Hepatic stellate cell (primary cell): Measurements from ENCODE around the gene RNF123.
A peak's percentile ranks its signal among the peaks of the same experiment; 100 is the strongest.

ENCODE experiments used
- DNase-seq: peaks from one replicate; pipeline ENCODE4 v3.0.0; 2011; ENCODE audit warnings: low spot score

The RNF123 gene

DNA sequence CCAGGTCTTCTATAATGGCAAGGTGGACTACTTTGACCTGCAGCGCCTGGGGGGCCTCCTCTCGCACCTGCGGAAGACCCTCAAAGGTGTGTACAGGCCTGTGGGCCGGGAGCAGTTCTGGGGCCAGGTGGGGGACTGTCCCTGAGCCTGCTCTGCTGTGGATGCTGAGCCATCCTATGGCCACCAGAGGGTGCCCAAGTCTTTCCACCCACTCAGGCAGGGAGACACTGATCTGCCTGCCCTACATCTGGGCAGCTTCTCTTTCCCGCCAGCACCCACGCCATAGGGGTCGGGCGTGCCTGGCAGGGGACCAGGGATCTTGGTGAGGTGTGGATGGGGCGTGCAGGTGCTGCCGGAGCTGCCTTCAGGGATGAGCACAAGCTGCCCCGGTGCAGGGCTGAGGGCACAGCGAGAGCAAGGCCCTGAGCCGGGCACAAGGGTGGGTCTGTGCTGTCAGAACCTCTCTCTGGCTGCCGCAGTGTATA, 14.1 kb downstream of the RNF123 start:
- peak; percentile 89 for DNase-seq

DNA sequence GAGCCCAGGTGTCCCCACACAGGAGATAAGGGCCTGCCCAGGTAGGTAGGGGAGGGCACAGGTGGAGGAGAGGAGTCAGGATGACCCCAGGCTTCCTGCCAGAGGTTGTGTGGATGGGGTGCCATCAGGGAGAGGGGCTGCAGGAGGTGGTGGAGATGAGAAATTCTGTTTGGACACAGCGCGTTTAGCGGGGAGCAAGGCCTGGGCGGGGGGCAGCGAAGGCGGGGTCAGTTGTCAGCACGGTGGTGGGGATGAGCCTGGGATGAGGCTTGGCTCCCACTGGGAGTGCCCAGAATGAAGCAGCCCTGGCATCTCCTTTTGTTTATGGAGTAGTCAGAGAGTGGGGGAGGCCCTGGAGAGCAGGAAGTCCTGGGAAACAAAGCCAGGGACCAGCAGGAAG, 14.6 kb downstream of the RNF123 start:
- DNase-seq = no peak

DNA sequence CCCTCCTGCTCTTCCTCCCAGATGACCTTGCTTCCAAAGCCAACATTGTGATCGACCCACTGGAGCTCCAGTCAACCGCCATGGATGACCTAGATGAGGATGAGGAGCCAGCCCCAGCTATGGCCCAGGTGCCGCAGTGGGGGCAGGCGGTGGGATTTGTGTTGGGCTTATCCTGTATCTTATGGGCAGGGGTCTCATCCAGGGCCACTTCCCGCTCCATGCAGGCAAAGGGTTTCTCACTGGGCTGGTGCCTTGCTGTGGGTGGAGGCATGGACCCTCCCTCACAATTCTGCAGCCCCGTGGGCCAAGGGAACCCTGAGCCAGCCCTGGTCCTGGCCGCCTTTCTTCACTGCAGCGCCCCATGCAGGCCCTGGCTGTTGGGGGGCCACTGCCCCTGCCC, 15.3 kb downstream of the RNF123 start:
- DNase-seq = no peak

DNA sequence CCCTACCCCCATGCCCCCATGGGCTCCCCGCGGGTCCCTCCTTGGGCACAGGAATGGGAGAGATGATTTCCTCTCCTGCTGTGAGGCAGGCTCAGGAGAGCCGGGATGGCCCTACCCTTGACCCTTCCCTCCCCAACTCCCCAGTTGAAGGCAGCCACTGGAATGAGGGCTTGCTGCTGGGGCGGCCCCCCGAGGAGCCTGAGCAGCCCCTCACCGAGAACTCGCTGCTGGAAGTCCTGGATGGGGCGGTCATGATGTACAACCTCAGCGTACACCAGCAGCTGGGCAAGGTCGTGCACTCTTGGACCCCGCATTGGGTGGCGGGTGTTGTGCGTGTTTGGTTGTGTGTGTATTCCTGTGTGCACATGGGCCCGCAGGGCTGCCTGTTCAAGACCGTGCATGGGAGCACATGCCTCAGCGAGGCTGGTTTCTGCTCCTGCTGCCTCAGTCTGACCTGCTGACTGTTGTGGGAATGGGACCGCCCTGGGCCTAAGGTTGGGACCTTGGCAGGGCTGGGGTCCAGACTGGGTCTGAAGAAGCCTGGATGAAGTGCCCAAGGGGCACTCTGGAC, 16.1 kb downstream of the RNF123 start:
- DNase-seq = no peak

GRCh38 chr3:49706456-49707112, 17.2 kb downstream of the RNF123 start:
- no peak for DNase-seq

GRCh38 chr3:49707113-49707480, 17.7 kb downstream of the RNF123 start:
- no peak for DNase-seq

- no peak for DNase-seq
Observed at GRCh38 chr3:49709852-49710251, 20.5 kb downstream of the RNF123 start.

- DNase-seq = no peak
Observed at GRCh38 chr3:49711489-49711888, 22.1 kb downstream of the RNF123 start.

GRCh38 chr3:49712166-49712565, 22.8 kb downstream of the RNF123 start:
- DNase-seq = no peak

DNA sequence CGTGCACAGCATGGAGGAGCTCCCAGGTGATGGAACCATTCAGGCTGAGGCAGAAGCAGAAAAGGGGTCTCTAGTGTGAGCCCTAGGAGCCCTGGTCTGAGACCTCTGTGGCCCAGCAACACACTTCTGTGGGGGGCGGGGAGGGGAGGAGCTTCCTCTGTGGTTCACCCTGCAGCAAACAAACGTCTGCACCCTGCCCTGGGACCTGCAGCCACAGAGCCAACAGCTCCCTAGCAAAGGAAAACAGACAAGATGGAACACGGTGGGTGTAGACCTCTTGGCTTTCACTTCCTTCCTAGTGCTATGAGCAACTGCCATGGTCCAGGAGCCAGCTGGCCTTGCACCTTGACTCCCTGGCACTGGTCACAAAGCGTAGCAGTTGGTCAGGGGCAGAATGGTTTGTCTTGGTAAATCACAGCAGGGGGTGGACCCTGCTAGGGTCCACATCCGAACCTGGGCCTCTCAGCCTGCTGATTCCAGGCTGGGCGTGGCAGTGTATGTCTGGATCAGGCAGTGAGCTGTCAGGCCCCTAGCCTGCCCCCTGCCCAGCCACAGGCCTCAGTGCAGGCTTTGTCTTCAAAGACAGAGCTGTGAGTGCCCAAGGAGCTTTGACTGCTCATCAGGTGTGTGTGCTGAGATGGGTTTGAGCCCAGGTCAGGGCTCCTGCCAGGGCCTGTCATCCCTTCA, 23.4 kb downstream of the RNF123 start:
- DNase-seq = no peak

DNA sequence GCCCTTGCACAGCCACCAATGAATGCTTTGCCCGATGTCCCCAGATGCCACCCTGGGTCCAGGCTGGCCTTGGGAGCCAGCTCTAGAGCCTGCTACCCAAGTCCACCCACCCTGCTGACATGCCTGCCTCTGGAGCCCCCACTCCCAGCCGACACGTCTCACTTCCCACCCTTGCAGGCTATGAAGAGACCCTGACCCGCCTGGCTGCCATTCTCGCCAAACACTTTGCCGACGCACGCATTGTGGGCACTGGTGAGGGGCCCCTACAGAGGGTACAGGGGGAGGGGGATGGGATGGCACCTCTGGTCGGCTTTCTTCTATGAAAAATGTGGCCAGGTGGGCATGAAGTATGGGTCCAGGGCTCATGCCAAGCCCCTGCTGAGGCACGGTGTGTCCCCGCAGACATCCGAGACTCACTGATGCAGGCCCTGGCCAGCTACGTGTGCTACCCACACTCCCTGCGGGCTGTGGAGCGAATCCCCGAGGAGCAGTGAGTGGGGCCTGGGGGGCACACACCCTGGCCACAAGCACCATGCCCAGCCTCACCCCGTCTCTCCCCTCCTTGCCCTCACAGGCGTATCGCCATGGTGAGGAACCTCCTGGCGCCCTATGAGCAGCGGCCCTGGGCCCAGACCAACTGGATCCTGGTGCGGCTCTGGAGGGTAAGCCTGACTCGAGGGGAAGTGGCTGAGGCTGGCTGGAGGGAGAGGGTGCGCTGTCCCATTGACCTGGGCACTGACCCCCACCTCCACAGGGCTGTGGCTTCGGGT, 24.2 kb downstream of the RNF123 start:
- no peak for DNase-seq

DNA sequence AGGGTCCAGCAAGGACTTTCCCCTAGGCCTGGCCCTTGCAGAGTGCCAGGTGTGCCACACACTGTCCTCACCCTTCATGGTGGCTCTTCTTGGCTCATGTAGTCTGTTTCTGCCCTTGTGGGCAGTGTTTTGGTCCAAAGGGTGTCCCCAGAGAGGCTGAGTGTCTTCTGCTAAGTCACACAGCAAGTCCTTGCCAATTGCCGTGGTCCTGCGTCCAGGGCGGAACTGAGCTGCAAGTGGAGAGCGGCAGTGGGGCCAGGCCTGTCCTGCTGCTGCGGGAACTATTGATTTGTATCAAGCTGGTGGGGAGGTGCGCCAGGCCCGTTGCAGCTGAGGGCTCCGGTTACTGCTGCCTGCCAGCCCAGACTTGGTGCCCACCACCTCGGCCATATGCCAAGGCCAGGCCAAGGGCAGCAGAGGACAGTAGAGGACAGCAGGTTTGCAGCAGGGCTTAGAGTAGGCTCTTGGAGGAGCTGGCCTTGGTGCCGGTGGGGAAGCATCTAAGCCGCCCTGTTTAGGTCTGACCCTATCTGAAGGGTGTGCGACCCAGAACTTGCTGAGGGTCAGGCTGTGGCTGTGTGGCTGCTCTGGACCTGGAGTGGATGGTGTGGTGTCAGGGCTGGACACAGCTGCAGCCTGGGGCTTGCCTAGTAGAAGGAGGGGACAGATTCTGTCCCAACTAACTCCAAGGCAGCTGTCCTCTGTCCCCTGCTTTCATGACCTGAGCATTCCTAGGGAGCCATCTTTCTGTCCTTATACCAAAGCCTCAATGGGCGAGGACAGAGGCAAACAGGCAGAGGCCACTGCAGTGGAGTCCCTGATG, 25.6 kb downstream of the RNF123 start:
- DNase-seq = no peak

GRCh38 chr3:49715611-49716121, 26.3 kb downstream of the RNF123 start:
- DNase-seq = no peak

DNA sequence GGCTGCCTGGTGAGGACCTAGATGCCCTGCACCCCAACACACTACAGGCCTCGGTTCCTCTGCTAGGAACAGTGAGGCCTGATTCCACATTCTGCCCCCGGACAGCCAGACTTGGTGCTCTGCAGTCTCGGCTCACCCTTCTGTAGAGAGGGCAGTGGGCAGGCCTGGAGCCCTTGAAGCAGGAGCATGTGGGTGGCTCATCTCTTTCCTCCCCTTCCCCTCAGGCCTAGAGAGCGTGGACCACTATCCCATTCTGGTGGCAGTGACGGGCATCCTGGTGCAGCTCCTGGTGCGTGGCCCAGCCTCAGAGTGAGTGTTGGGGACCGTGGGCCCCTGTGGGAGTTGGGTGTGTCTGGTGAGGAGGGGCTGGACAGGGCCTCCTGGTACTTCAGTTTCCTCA, 26.8 kb downstream of the RNF123 start:
- no peak for DNase-seq

GRCh38 chr3:49716691-49717210, 27.4 kb downstream of the RNF123 start:
- no peak for DNase-seq

DNA sequence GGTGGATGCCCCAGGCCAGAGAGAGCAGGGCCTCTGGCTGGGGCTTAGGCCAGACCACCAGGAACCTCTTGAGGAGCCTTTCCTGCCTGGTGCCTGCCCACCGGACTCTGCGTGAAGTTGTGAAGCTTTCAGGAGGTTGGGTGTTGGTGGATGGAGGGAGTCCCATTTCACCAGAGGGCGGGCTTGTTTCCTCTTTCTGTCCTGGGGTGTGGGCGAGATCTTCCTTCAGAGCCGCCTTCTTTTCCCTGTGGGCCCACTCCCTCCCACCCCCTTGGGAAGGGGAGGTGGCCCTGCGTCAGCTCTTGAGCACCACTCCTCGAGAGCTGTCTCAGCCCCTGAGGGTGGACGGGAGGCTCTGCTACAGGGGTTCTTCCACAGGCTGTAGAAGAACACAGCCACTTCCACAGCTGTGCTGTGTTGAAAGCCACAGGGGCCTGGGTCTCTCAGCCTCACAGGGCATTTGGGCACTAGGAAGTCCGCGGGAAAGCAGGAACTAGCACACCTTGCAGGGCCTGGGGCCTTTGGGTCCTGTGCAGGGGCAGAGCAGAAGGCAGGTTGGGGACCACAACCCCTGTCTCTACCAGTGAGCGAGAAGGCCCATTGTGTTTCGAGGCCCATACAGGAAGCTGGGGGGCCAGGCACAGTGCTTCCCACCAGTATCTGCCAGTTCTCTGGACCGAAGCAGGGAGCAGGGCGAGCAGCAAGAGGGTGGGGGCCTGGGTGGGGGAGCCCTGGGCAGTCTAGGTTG, 28.0 kb downstream of the RNF123 start:
- no peak for DNase-seq

GRCh38 chr3:49717959-49718857, 28.9 kb downstream of the RNF123 start:
- DNase-seq = no peak

DNA sequence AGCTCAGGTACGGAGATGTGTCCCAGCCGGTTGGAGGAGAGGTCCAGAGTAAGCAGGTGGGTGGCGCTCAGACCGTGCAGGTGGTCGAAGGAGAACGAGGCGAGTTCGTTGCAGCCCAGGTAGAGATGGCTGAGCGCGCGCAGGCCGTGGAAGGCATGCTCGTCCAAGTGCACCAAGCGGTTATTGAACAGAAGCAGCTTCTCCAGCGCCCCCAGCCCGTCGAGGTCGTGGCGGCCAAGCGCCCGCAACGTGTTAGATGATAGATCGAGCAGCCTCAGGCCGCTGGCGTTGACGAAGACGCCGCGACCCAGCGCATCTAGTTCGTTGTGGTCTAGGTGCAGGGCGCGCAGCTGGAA, 29.5 kb downstream of the RNF123 start:
- DNase-seq = no peak

GRCh38 chr3:49719214-49719884, 30.0 kb downstream of the RNF123 start, which contains the start of gene AMIGO3:
Gene AMIGO3, minus strand, starts transcription at chr3:49719684. Its CDS starts 219 bp downstream, at chr3:49719465.
- peak; percentile 100 for DNase-seq
